ENCODE data around the gene PPP1R26.
"Not testable (repeated sequence)": the region's sequence is repeated elsewhere in the genome, so short reads cannot be mapped to it uniquely, and the experiment has no call there.

Gene PPP1R26

DNA sequence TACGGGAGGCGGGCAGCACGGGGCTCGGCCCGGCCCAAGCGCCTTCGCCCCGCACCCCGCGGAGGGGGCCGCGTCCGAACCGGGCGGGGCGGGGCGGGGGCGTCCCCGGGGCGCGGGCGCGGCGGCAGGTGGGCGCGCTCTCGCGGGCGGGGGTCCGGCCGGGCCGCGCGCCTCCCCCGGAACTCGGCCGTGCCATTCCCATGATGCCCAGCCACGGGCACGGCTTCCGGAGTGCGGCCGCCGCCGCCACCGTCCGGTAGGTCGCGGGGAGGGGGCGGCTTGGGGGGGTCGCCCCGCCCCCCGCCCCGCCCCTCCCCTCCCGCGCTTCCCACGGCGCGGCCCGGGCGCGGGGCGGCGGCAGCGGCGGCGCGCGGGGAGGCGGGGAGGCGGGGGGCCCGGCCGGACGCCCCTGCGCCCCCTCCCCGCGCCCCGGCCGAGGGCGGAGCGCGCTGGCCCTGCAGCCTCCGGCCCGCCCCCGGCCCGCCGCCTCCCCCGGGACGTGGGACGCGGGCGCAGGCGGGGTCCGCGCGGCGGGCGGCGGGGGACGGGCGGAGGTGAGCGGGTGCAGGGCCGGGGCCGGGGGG lies at the start of gene PPP1R26:
TSS of gene PPP1R26 (plus strand) at position 314 of the 584 bp plus-strand sequence. CDS start 4,729 bp downstream, outside the sequence.
- FAIRE-seq, result no peak

- FAIRE-seq, result no peak
Observed at GRCh38 chr9:135437259-135437658, 42.3 kb upstream of the PPP1R26 start.

GRCh38 chr9:135437696-135438095 lies 41.9 kb upstream of the PPP1R26 start:
- not testable (repeated sequence) for FAIRE-seq

- not testable (repeated sequence) for FAIRE-seq
Observed at GRCh38 chr9:135438581-135439232, 40.9 kb upstream of the PPP1R26 start.

- not testable (repeated sequence) for FAIRE-seq
Observed at GRCh38 chr9:135439514-135439913, 40.1 kb upstream of the PPP1R26 start.

GRCh38 chr9:135439916-135440315 lies 39.7 kb upstream of the PPP1R26 start:
- no peak for FAIRE-seq

DNA sequence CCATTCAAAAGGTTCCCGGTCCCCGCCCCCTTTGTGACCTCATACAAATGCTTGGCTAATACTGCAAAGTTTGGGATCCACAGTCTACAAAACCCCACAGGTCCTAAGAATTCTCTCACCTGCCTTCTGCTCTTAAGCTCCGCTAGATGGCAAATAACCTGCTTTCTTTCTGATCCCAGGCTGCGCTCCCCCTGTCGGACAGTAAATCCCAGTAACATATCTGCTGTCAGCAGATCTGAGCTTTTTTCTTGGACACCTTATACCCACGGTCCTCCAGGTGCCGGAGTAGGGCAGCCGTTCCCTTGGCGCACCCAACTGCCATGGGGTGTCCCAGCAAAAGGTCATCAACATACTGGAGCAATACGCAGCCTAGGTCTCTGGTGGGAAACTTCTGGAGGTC lies 39.0 kb upstream of the PPP1R26 start:
- no peak for FAIRE-seq

DNA sequence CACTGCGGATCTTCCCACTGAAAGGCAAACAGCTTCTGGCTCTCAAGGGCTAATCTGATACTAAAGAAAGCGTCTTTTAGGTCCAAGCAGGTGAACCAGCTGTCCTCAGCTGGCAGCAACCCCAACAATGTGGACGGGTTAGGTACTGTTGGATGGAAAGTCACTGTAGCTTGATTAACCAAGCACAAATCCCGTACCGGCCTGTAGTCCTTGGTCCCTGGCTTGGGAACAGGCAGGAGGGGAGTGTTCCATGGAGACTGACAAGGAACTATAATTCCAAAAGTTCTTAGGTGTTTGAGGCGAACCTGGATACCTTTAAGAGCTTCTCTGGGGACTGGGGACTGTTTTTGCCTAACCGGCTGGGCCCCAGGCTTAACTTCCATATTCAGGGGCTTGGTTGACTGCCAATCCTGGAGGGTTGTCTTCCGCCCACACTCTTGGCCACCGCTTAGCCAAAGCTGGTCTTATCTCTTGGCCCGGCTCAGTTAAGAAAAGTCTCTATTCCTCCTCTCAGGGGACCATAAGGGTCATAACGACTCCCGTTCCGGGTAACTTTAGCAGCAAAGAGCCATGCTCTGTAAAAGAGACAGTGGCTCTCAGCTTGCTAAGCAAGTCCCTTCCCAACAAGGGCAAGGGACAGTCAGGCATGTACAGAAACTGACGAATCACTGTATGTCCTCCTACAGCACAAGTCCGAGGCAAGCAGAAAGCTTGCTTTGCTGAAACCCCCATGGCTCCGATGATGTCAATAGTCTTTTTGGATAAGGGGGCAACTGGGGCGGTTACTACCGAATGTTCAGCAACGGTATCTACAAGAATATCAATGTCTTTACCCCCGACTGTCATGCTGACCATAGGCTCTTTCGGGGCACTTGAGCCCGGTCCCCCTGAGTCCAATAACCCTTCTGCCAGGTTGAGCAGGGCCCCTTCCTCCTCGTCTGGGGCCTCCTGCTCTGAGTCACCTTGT lies 38.2 kb upstream of the PPP1R26 start:
- not testable (repeated sequence) for FAIRE-seq

GRCh38 chr9:135442075-135442474 lies 37.5 kb upstream of the PPP1R26 start:
- no peak for FAIRE-seq

DNA sequence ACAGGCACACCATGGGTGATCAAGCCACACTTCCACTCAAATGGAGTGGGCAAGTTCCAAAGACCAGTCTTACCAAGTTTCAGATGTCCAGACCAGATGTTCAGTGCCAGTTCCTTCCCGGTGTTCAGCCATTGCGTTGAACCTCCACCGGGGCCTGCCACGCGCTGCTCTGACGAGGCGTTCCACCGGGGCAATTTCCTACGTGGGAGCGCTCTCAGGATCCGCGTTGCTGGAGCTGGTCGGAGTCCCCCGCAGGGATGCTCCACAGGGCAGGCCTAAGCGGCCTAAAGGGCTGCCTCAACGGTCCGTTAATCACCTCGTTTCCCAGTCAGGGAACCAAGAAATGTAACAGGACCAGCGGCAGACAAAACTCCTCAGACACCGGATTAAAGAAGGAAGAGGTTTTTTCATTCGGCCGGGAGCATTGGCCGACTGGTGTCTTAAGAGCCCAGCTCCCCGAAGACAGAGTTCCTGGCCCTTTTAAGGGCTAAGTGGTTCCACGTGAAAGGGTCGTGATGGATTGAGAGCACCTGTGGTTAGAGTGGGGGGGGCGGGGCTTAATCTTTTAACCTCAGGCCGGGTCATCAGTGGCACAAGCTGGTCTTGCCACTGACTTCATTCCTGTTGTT lies 35.7 kb upstream of the PPP1R26 start:
- FAIRE-seq, result no peak

- FAIRE-seq, result no peak
Observed at GRCh38 chr9:135447126-135447525, 32.5 kb upstream of the PPP1R26 start.

- no peak for FAIRE-seq
Observed at GRCh38 chr9:135448663-135449100, 30.9 kb upstream of the PPP1R26 start.

DNA sequence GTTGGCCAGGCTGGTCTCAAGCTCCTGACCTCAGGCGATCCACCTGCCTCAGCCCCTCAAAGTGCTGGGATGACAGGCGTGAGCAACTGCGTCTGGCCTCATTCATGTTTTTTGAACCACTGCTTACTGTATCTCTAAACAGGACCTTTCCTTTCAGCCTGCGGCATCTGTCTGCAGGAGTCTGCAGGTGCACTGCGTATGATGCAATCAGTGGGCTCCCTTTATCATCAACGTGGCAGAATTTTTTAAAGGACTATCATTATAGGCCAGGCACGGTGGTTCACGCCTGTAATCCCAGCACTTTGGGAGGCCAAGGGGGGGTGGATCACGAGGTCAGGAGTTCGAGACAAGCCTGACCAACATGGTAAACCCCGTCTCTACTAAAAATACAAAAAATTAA lies 30.1 kb upstream of the PPP1R26 start:
- FAIRE-seq, result not testable (repeated sequence)

- no peak for FAIRE-seq
Observed at GRCh38 chr9:135450956-135451355, 28.6 kb upstream of the PPP1R26 start.

DNA sequence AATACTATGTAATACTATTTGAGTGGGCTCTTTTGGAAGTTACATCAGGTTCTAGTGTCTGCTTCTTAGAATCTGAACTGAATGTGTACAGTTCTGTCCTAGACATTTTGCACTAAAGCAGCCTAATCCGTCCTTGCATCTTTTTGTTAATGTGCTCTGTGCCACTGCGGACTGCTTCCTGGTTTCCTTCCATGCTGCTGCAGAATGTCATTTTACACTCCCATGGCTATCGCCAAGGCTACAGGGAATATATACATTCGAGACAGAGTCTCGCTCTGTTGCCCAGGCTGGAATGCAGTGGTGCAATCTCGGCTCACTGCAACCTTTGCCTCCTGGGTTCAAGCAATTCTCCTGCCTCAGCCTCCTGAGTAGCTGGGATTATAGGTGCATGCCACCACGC lies 27.7 kb upstream of the PPP1R26 start:
- not testable (repeated sequence) for FAIRE-seq

GRCh38 chr9:135454737-135455136 lies 24.8 kb upstream of the PPP1R26 start:
- no peak for FAIRE-seq

DNA sequence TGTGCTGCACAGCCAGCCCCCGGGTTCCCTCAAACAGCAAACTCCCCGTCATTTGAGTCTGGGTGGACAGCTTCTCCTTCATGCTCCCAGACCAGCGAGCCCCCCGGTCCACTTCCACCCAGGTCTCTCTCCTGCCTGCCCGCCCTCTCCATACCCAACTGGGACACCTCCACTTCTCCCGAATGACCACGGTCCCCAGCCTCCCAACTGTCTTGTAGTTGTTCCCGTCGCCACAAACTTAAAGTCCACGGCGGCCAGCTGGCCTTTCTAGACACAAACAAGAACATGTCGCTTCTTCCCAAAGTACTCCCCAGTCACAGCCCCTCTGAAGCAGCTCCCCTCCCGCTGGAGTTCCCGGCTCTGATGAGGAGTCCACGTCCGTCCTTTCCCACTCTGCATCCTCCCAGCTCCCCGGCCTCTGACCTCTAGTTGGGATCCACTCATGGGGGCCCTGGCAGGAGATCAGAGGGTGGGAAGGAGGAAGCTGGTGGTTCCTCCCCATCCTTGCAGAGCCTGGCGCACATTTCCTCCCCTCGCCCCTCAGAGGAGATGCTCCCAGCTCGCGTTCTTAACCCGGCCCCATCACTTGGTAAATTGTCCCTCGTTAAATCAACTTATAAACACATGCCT lies 24.1 kb upstream of the PPP1R26 start:
- FAIRE-seq, result no peak

DNA sequence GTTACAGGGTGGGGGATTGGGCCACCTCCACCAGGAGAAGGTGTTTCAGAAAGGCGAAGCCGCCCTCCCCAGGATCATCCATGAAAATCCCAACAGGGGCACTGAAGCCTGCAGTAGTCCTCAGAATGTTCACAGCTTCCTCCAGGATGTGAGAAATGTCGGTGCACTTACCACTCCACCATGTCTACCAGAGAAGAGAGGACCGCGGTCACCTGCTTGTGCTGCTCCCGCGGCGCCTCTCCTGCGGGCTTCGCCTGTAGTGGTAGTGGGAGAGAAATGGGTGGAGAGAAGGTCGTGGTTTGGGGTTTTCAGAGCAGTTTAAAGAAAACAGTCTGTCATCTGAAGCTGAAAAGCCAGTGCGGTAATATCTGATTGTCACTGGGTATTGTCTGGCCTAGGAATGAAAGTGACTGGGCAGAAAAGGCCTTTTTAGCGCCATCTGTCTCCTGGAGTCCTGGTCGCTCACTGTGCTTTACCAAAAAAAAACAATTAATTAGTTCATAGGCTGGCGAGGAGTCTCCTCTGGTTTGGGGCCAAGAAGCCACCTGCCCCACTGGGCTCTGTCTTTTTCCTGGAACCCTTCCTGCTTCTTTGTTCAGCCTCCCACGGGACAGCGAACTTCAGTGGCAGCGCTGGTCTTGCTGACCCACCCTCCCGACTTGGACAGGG lies 23.0 kb upstream of the PPP1R26 start:
- no peak for FAIRE-seq

GRCh38 chr9:135458478-135458877 lies 21.1 kb upstream of the PPP1R26 start:
- FAIRE-seq, result not testable (repeated sequence)

DNA sequence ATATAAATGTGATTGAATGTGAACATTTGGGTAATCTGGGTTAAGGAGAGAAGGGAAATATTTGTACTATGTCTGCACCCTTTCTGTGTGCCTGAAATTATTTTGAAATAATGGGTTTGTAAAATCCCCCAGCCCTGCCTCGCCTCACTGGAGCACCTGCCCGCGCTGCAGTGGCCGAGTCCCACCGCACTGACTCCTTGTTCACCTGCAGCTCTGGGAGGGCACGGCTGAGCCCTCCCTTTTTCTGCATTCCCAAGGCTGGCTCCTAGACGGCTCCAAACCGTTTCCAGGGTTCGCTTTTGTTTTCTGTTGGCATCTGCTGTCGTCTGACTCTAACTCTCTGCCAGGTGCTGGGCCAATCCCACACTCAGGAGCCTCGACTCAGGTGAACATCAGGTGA lies 17.6 kb upstream of the PPP1R26 start:
- FAIRE-seq, result no peak

GRCh38 chr9:135463140-135463539 lies 16.4 kb upstream of the PPP1R26 start:
- no peak for FAIRE-seq

DNA sequence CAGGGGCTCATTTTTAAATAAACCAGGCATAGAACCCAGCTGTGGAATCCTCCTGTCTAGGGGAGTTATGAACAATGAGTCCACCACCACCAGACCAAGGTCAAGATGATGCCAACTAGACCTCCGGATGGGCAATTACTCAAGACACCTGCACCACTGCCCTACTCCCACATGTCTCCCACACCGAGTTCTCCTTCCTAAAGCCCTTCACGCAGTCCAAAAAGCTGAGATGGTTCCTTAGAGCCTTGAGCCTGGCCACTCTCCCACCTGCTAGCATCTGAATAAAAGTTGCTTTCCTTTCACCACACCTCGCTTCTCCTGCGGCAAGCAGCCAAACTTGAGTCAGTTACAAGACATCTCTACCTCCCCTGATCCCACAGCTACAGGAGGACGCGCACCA lies 15.4 kb upstream of the PPP1R26 start:
- no peak for FAIRE-seq
